Left lung (tissue), 10 donors: ENCODE results near the gene SPINT2. TPM values are rescaled to one million over a fixed set of nuclear protein-coding genes. Genes with fewer than 3 reads are reported as not detected.
"Not testable (repeated sequence)": the region's sequence is repeated elsewhere in the genome, so short reads cannot be mapped to it uniquely, and the experiment has no call there.

Experiments used
- ATAC-seq: fragments of 200-7000 bp; cut with Tn5 transposase; one replicate; pipeline ENCODE4 v1.9.1; 2020; ENCODE audit warnings: moderate library complexity
- DNase-seq, 4 donors: peaks; one replicate each; pipeline ENCODE4 v3.0.0-alpha.2; 2013 to 2020
- H3K27ac ChIP-seq, 2 donors: fragments of 200-600 bp; sonication (generic) in 1 of 2; one replicate each; pipeline versions ENCODE4 v1.5.0 to v1.8.0; 2020 to 2021
- H3K27me3 ChIP-seq, 2 donors: fragments of 200-600 bp; sonication (generic) in 1 of 2; one replicate each; pipeline versions ENCODE4 v1.5.0 to v1.8.0; 2020 to 2021
- H3K36me3 ChIP-seq, 2 donors: fragments of 200-600 bp; sonication (generic) in 1 of 2; one replicate each; pipeline versions ENCODE4 v1.5.0 to v1.8.0; 2020 to 2021
- H3K4me1 ChIP-seq, 2 donors: fragments of 200-600 bp; one replicate each; pipeline ENCODE4 v1.8.0; 2021
- H3K4me3 ChIP-seq, 2 donors: fragments of 200-600 bp; sonication (generic) in 1 of 2; one replicate each; pipeline versions ENCODE4 v1.5.0 to v1.8.0; 2020 to 2021; ENCODE audit warnings: mild to moderate bottlenecking in 1 of 2
- H3K9me3 ChIP-seq, 2 donors: fragments of 200-600 bp; sonication (generic) in 1 of 2; one replicate each; pipeline versions ENCODE4 v1.5.0 to v1.8.0; 2020 to 2021
- CTCF ChIP-seq, 2 donors: fragments of 200-600 bp; sonication (generic) in 1 of 2; IDR thresholded peaks; one replicate each; pipeline versions ENCODE4 v1.5.0 to v1.8.0; 2021; ENCODE audit warnings: antibody characterized with exemption in 2 of 2
- intact Hi-C, 2 donors: fragments of 100-400 bp; cut with DNase I; formaldehyde crosslinking; loops; one replicate each; pipeline versions ENCODE4 v1.11.2 to v1.14.2; 2022
- polyA plus RNA-seq, 6 donors: library from polyadenylated mRNA; unstranded; fragments of 120-200 nt; gene quantifications; one replicate each; pipeline ENCODE4 v1.2.1, GENCODE V29; 2013; ENCODE audit not compliant: insufficient read length in 6 of 6
- total RNA-seq, 2 donors: library from RNA; stranded (reverse); fragmentation: NEBNext Ultra II Directional; extraction: Animal tissue kit (Norgen Biotek cat#: 25700); gene quantifications; one replicate each; pipeline ENCODE4 v1.2.1, GENCODE V29; 2021
- donor health status: DM: no; HTN: yes; CAD: no.
- donor health status: DM: no; HTN: no; CAD: no.

Gene SPINT2
- total and polyA plus RNA-seq, 8 donors: 206 to 317 (median 218) TPM

GRCh38 chr19:38252941-38253691, 11.3 kb upstream of the SPINT2 start:
- H3K4me3 ChIP-seq: peak overlapping the region; percentile 2 to 33
- no peaks in the 10 kb centered on the region for H3K9me3 ChIP-seq
- H3K27ac ChIP-seq: peak overlapping the region; percentile 55 to 69
- H3K4me1 ChIP-seq: peaks cover 5 to 38% of the 10 kb centered on the region in 2 donors
- intact Hi-C loops: no loop called here
- ATAC-seq (peak; percentile 2), DNase-seq (peak in 2 of 4 donors; percentile 83 to 89)
- TF ChIP-seq CTCF (IDR thresholded peaks at IDR 0.05): no peak
- peaks cover 5 to 44% of the 10 kb centered on the region in 2 donors for H3K27me3 ChIP-seq
- no peaks in the 10 kb centered on the region for H3K36me3 ChIP-seq

GRCh38 chr19:38253788-38254187, 10.6 kb upstream of the SPINT2 start:
- H3K27ac ChIP-seq: peak overlapping the region; percentile 55 to 69
- H3K4me3 ChIP-seq: peak overlapping the region in 1 of 2 donors; percentile 33
- TF ChIP-seq CTCF (IDR thresholded peaks at IDR 0.05): no peak
- H3K36me3 ChIP-seq: no peaks in the 10 kb centered on the region
- intact Hi-C loops: no loop called here
- H3K27me3 ChIP-seq: peaks cover 5 to 44% of the 10 kb centered on the region in 2 donors
- H3K4me1 ChIP-seq: peaks cover 5 to 38% of the 10 kb centered on the region in 2 donors
- ATAC-seq (no peak), DNase-seq (no peak)
- H3K9me3 ChIP-seq: no peaks in the 10 kb centered on the region

GRCh38 chr19:38255383-38256014, 8.9 kb upstream of the SPINT2 start:
- Histone ChIP-seq H3K36me3 (no peaks in the 10 kb centered on the region), H3K4me3 (peak overlapping the region; percentile 33 to 36), H3K4me1 (peaks cover 5 to 37% of the 10 kb centered on the region in 2 donors), H3K27me3 (peaks cover 5 to 44% of the 10 kb centered on the region in 2 donors), H3K9me3 (no peaks in the 10 kb centered on the region), H3K27ac (peak overlapping the region; percentile 48 to 67)
- DNase-seq: peak in 1 of 4 donors; percentile 43
- no peak for TF ChIP-seq CTCF (IDR thresholded peaks at IDR 0.05)
- no peak for ATAC-seq
- intact Hi-C loops: no loop called here

GRCh38 chr19:38261942-38262341, 2.4 kb upstream of the SPINT2 start:
- intact Hi-C loops, H3K9me3 ChIP-seq, ATAC-seq, H3K27ac ChIP-seq, H3K4me3 ChIP-seq, H3K36me3 ChIP-seq, DNase-seq: not testable (repeated sequence)
- Histone ChIP-seq H3K4me1 (peaks cover 12 to 35% of the 10 kb centered on the region in 2 donors), H3K27me3 (peaks cover 0 to 20% of the 10 kb centered on the region in 2 donors)

- H3K4me3 ChIP-seq: no peak overlapping the region
- no peak for TF ChIP-seq CTCF (IDR thresholded peaks at IDR 0.05)
- H3K4me1 ChIP-seq: peaks cover 14 to 43% of the 10 kb centered on the region in 2 donors
- DNase-seq (no peak), ATAC-seq (no peak)
- no peak overlapping the region for H3K27ac ChIP-seq
- peaks cover 0 to 12% of the 10 kb centered on the region in 2 donors for H3K27me3 ChIP-seq
- intact Hi-C loops: no loop called here
- H3K9me3 ChIP-seq: no peaks in the 10 kb centered on the region
- H3K36me3 ChIP-seq: no peaks in the 10 kb centered on the region
Measured at GRCh38 chr19:38262585-38263268, 1.6 kb upstream of the SPINT2 start.
